Activated naive CD4-positive, alpha-beta T cell treated with anti-CD3 and anti-CD28 coated beads, Interleukin-2, amount 10 ng/mL, durations not matched to agents 7 days and 5 days (primary cell): ENCODE data around the gene SEMA4D.

Source experiments
- CTCF ChIA-PET: fragments of 350-600 bp; sonication (Branson Sonifier 250); formaldehyde crosslinking; loops from one replicate; lab custom pipeline; 2021; ENCODE audit warnings: antibody characterized with exemption; lab: Charles Lee
- DNase-seq: peaks from one replicate; pipeline ENCODE4 v3.0.0-alpha.2; 2020
- H3K27ac Mint-ChIP-seq: one replicate; pipeline ENCODE4 v1.8.0; 2021; ENCODE audit warnings: mild to moderate bottlenecking, moderate library complexity, mixed read lengths
- H3K27me3 Mint-ChIP-seq: one replicate; pipeline ENCODE4 v1.8.0; 2021; ENCODE audit warnings: mild to moderate bottlenecking, mixed read lengths
- H3K36me3 Mint-ChIP-seq: one replicate; pipeline ENCODE4 v1.8.0; 2021; ENCODE audit warnings: mixed read lengths
- H3K4me1 Mint-ChIP-seq: one replicate; pipeline ENCODE4 v1.8.0; 2021; ENCODE audit warnings: mixed read lengths
- H3K4me3 Mint-ChIP-seq: one replicate; pipeline ENCODE4 v1.8.0; 2021; ENCODE audit warnings: mild to moderate bottlenecking, moderate library complexity, mixed read lengths
- H3K9me3 Mint-ChIP-seq: one replicate; pipeline ENCODE4 v1.8.0; 2021; ENCODE audit warnings: mixed read lengths

The SEMA4D gene

GRCh38 chr9:89508951-89509615 is 11.2 kb upstream of the SEMA4D start:
- Mint-ChIP-seq H3K36me3 (peaks cover 2% of the 10 kb centered on the region), H3K4me3 (no peak overlapping the region), H3K27ac (no peak overlapping the region), H3K9me3 (no peaks in the 10 kb centered on the region), H3K4me1 (peaks cover 64% of the 10 kb centered on the region), H3K27me3 (no peaks in the 10 kb centered on the region)
- no peak for DNase-seq
- CTCF ChIA-PET = interaction anchor here (1.0 kb wide), 1 partner anchor 40 kb away, joined by 4 read pairs; no protein-coding TSS in a partner anchor

- no peak overlapping the region for H3K4me3 Mint-ChIP-seq
Measured at GRCh38 chr9:89505911-89506310, 8.0 kb upstream of the SEMA4D start.

GRCh38 chr9:89505048-89505447 is 7.1 kb upstream of the SEMA4D start:
- no peak overlapping the region for H3K4me3 Mint-ChIP-seq
- peaks cover 1% of the 10 kb centered on the region for H3K36me3 Mint-ChIP-seq
- H3K27ac Mint-ChIP-seq = no peak overlapping the region
- no peaks in the 10 kb centered on the region for H3K27me3 Mint-ChIP-seq
- CTCF ChIA-PET = no interaction called here
- no peak for DNase-seq
- peaks cover 80% of the 10 kb centered on the region for H3K4me1 Mint-ChIP-seq
- no peaks in the 10 kb centered on the region for H3K9me3 Mint-ChIP-seq

More at GRCh38 chr9:89505911-89506310, 8.0 kb upstream of the SEMA4D start:
- Mint-ChIP-seq H3K27ac (no peak overlapping the region), H3K27me3 (no peaks in the 10 kb centered on the region), H3K4me1 (peaks cover 81% of the 10 kb centered on the region), H3K9me3 (no peaks in the 10 kb centered on the region), H3K36me3 (peaks cover 3% of the 10 kb centered on the region)
- DNase-seq = no peak
- CTCF ChIA-PET = interaction anchor here (1.7 kb wide), 1 partner anchor 43 kb away, joined by 4 read pairs; no protein-coding TSS in a partner anchor

GRCh38 chr9:89502671-89503070 is 4.8 kb upstream of the SEMA4D start:
- peak overlapping the region; percentile 13 for H3K4me3 Mint-ChIP-seq
- peak overlapping the region; percentile 90 for H3K27ac Mint-ChIP-seq
- H3K36me3 Mint-ChIP-seq = peaks cover 4% of the 10 kb centered on the region
- CTCF ChIA-PET = interaction anchor here (0.9 to 1.3 kb wide), 4 partner anchors 20 to 74 kb away, joined by 3 to 10 read pairs (median 3); no protein-coding TSS in a partner anchor
- DNase-seq = peak; percentile 16
- no peaks in the 10 kb centered on the region for H3K27me3 Mint-ChIP-seq
- peaks cover 79% of the 10 kb centered on the region for H3K4me1 Mint-ChIP-seq
- no peaks in the 10 kb centered on the region for H3K9me3 Mint-ChIP-seq

GRCh38 chr9:89502038-89502601 is 4.2 kb upstream of the SEMA4D start:
- Mint-ChIP-seq H3K36me3 (peaks cover 5% of the 10 kb centered on the region), H3K27ac (peak overlapping the region; percentile 90), H3K9me3 (no peaks in the 10 kb centered on the region), H3K27me3 (no peaks in the 10 kb centered on the region), H3K4me3 (peak overlapping the region; percentile 13), H3K4me1 (peaks cover 73% of the 10 kb centered on the region)
- CTCF ChIA-PET = interaction anchor here (0.9 to 1.3 kb wide), 4 partner anchors 21 to 73 kb away, joined by 3 to 10 read pairs (median 3); no protein-coding TSS in a partner anchor
- peak; percentile 57 for DNase-seq

- Mint-ChIP-seq H3K27me3 (no peaks in the 10 kb centered on the region), H3K36me3 (peaks cover 12% of the 10 kb centered on the region), H3K4me1 (peaks cover 73% of the 10 kb centered on the region), H3K9me3 (no peaks in the 10 kb centered on the region), H3K4me3 (no peak overlapping the region), H3K27ac (peak overlapping the region; percentile 90)
- DNase-seq = no peak
- CTCF ChIA-PET = no interaction called here
Measured at GRCh38 chr9:89501311-89501898, 3.5 kb upstream of the SEMA4D start.

GRCh38 chr9:89500008-89500407 is 2.1 kb upstream of the SEMA4D start:
- H3K4me3 Mint-ChIP-seq = no peak overlapping the region
- no peaks in the 10 kb centered on the region for H3K27me3 Mint-ChIP-seq
- H3K4me1 Mint-ChIP-seq = peaks cover 79% of the 10 kb centered on the region
- CTCF ChIA-PET = no interaction called here
- H3K9me3 Mint-ChIP-seq = no peaks in the 10 kb centered on the region
- peaks cover 21% of the 10 kb centered on the region for H3K36me3 Mint-ChIP-seq
- no peak overlapping the region for H3K27ac Mint-ChIP-seq
- peak; percentile 16 for DNase-seq

GRCh38 chr9:89498852-89499480 is 1.1 kb upstream of the SEMA4D start:
- CTCF ChIA-PET = interaction anchor here (0.9 to 1.6 kb wide), 4 partner anchors 21 to 50 kb away, joined by 3 to 7 read pairs (median 4); no protein-coding TSS in a partner anchor
- no peaks in the 10 kb centered on the region for H3K9me3 Mint-ChIP-seq
- H3K4me3 Mint-ChIP-seq = peak overlapping the region; percentile 89
- DNase-seq = peak; percentile 78
- H3K4me1 Mint-ChIP-seq = peaks cover 89% of the 10 kb centered on the region
- H3K36me3 Mint-ChIP-seq = peaks cover 30% of the 10 kb centered on the region
- H3K27me3 Mint-ChIP-seq = no peaks in the 10 kb centered on the region
- peak overlapping the region; percentile 93 for H3K27ac Mint-ChIP-seq

- DNase-seq = peak; percentile 63
- peaks cover 90% of the 10 kb centered on the region for H3K4me1 Mint-ChIP-seq
- H3K4me3 Mint-ChIP-seq = peak overlapping the region; percentile 98
- H3K36me3 Mint-ChIP-seq = peaks cover 40% of the 10 kb centered on the region
- peak overlapping the region; percentile 90 for H3K27ac Mint-ChIP-seq
- CTCF ChIA-PET = interaction anchor here (0.7 to 2.9 kb wide), 3 partner anchors 45 to 68 kb away, joined by 3 to 14 read pairs (median 4); no protein-coding TSS in a partner anchor
- H3K27me3 Mint-ChIP-seq = no peaks in the 10 kb centered on the region
- H3K9me3 Mint-ChIP-seq = no peaks in the 10 kb centered on the region
Measured at GRCh38 chr9:89497257-89497963, 503 bp downstream of the SEMA4D start.

- H3K27me3 Mint-ChIP-seq = no peaks in the 10 kb centered on the region
- CTCF ChIA-PET = interaction anchor here (0.7 to 2.9 kb wide), 3 partner anchors 46 to 68 kb away, joined by 3 to 14 read pairs (median 4); no protein-coding TSS in a partner anchor
- H3K36me3 Mint-ChIP-seq = peaks cover 46% of the 10 kb centered on the region
- peak overlapping the region; percentile 90 for H3K27ac Mint-ChIP-seq
- DNase-seq = peak; percentile 65
- H3K4me1 Mint-ChIP-seq = peaks cover 90% of the 10 kb centered on the region
- H3K4me3 Mint-ChIP-seq = peak overlapping the region; percentile 98
- H3K9me3 Mint-ChIP-seq = no peaks in the 10 kb centered on the region
Measured at GRCh38 chr9:89496645-89497256, 1.2 kb downstream of the SEMA4D start.

- Mint-ChIP-seq H3K27ac (peak overlapping the region; percentile 90), H3K4me1 (peaks cover 90% of the 10 kb centered on the region), H3K4me3 (peak overlapping the region; percentile 98), H3K36me3 (peaks cover 48% of the 10 kb centered on the region), H3K27me3 (no peaks in the 10 kb centered on the region), H3K9me3 (no peaks in the 10 kb centered on the region)
- CTCF ChIA-PET = interaction anchor here (1.0 to 2.9 kb wide), 5 partner anchors 14 to 67 kb away, joined by 3 to 14 read pairs (median 4); no protein-coding TSS in a partner anchor
- no peak for DNase-seq
Measured at GRCh38 chr9:89495824-89496560, 1.9 kb downstream of the SEMA4D start.

GRCh38 chr9:89494199-89494598 is 3.7 kb downstream of the SEMA4D start:
- no peak for DNase-seq
- Mint-ChIP-seq H3K4me1 (peaks cover 91% of the 10 kb centered on the region), H3K27me3 (no peaks in the 10 kb centered on the region), H3K36me3 (peaks cover 56% of the 10 kb centered on the region), H3K27ac (peak overlapping the region; percentile 69), H3K9me3 (no peaks in the 10 kb centered on the region), H3K4me3 (peak overlapping the region; percentile 98)
- CTCF ChIA-PET = no interaction called here
